ENCODE results near the gene TTC33.

The TTC33 gene

GRCh38 chr5:40477856-40478546, 277.8 kb downstream of the TTC33 start:
- no peak overlapping the region for H3K4me3 ChIP-seq (ENCODE audit: low read depth, low read length)
- TF ChIP-seq, protein P1, sequence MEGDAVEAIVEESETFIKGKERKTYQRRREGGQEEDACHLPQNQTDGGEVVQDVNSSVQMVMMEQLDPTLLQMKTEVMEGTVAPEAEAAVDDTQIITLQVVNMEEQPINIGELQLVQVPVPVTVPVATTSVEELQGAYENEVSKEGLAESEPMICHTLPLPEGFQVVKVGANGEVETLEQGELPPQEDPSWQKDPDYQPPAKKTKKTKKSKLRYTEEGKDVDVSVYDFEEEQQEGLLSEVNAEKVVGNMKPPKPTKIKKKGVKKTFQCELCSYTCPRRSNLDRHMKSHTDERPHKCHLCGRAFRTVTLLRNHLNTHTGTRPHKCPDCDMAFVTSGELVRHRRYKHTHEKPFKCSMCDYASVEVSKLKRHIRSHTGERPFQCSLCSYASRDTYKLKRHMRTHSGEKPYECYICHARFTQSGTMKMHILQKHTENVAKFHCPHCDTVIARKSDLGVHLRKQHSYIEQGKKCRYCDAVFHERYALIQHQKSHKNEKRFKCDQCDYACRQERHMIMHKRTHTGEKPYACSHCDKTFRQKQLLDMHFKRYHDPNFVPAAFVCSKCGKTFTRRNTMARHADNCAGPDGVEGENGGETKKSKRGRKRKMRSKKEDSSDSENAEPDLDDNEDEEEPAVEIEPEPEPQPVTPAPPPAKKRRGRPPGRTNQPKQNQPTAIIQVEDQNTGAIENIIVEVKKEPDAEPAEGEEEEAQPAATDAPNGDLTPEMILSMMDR (IDR thresholded peaks at IDR 0.05; ENCODE audit: low read depth, low read length), result no peak

GRCh38 chr5:40475561-40475960, 280.2 kb downstream of the TTC33 start:
- no peak overlapping the region for H3K4me3 ChIP-seq (ENCODE audit: low read depth, low read length)
- TF ChIP-seq, protein P1 (IDR thresholded peaks at IDR 0.05; ENCODE audit: low read depth, low read length), result no peak

GRCh38 chr5:40474250-40474649, 281.5 kb downstream of the TTC33 start:
- TF ChIP-seq, protein P1 (IDR thresholded peaks at IDR 0.05; ENCODE audit: low read depth, low read length), result no peak
- no peak overlapping the region for H3K4me3 ChIP-seq (ENCODE audit: low read depth, low read length)

GRCh38 chr5:40465416-40465815, 290.3 kb downstream of the TTC33 start:
- TF ChIP-seq, protein P1 (IDR thresholded peaks at IDR 0.05; ENCODE audit: low read depth, low read length), result no peak

DNA sequence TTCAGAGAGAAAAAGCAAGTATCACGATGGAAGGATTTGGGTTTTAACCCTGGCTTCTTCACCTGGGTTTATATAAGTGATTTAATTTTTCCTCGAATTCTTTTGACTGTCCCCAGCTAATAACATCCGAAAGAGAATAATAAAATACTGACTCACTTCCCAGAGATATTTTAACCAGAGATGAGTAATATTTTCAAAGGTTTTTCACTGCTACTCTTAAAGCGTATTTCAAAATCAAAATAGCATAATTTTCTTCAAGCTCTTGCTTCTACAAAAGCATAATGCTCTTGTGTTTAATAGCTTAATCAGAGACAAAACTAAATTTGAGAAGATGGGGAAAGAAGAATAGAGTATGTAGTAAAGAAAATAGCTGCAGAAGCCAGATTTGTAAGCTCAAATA, 291.2 kb downstream of the TTC33 start:
- H3K4me3 ChIP-seq (ENCODE audit: low read depth, low read length), result no peak overlapping the region
- TF ChIP-seq, protein P1 (IDR thresholded peaks at IDR 0.05; ENCODE audit: low read depth, low read length), result no peak

More at GRCh38 chr5:40465416-40465815, 290.3 kb downstream of the TTC33 start:
- no peak overlapping the region for H3K4me3 ChIP-seq (ENCODE audit: low read depth, low read length)
